HAP-1 (cell line): Measurements from ENCODE around the gene CPLX3.

Experiments
- DNase-seq, 2 experiments: peaks; one replicate each; pipeline ENCODE4 v3.0.0-alpha.2; 2016 to 2020; ENCODE audit warnings: low spot score in 2 of 2
- H3K27me3 ChIP-seq: fragments of 250-450 bp; sonication (Bioruptor Pico); 2 replicates; pipeline ENCODE4 v1.5.1; 2020; ENCODE audit warnings: low read depth, mild to moderate bottlenecking, moderate library complexity
- H3K36me3 ChIP-seq: fragments of 250-450 bp; sonication (Bioruptor Pico); replicated peaks from 2 replicates; pipeline ENCODE4 v1.5.1; 2020; ENCODE audit warnings: mild to moderate bottlenecking
- H3K4me1 ChIP-seq: fragments of 250-450 bp; sonication (Bioruptor Pico); 2 replicates; pipeline ENCODE4 v1.5.1; 2020; ENCODE audit warnings: mild to moderate bottlenecking
- H3K4me3 ChIP-seq: fragments of 250-450 bp; sonication (Bioruptor Pico); 2 replicates; pipeline ENCODE4 v1.5.1; 2020; ENCODE audit warnings: mild to moderate bottlenecking, moderate library complexity
- H3K9me3 ChIP-seq: fragments of 250-450 bp; sonication (Bioruptor Pico); 2 replicates; pipeline ENCODE4 v1.5.1; 2020; ENCODE audit warnings: mild to moderate bottlenecking, moderate library complexity
- in situ Hi-C: fragments of 300-500 bp; cut with MboI; formaldehyde crosslinking; loops from 3 replicates; pipeline ENCODE4 v1.14.3; 2020; ENCODE audit warnings: low sequenced_read_pairs, inconsistent platforms, mixed read lengths

CPLX3 gene

GRCh38 chr15:74832826-74833225, 6.4 kb downstream of the CPLX3 start:
- Histone ChIP-seq H3K36me3 (peaks cover 7% of the 10 kb centered on the region), H3K4me3 (no peak overlapping the region), H3K27me3 (peaks cover 24% of the 10 kb centered on the region), H3K9me3 (no peaks in the 10 kb centered on the region), H3K4me1 (no peaks in the 10 kb centered on the region)
- in situ Hi-C loops, result no loop called here
- no peak for DNase-seq

GRCh38 chr15:74833376-74834107, 7.1 kb downstream of the CPLX3 start:
- no peak for DNase-seq
- in situ Hi-C loops, result no loop called here
- peaks cover 17% of the 10 kb centered on the region for H3K27me3 ChIP-seq
- H3K4me1 ChIP-seq, result no peaks in the 10 kb centered on the region
- H3K9me3 ChIP-seq, result no peaks in the 10 kb centered on the region
- no peak overlapping the region for H3K4me3 ChIP-seq
- peaks cover 10% of the 10 kb centered on the region for H3K36me3 ChIP-seq

- H3K4me1 ChIP-seq, result no peaks in the 10 kb centered on the region
- DNase-seq, result peak; percentile 87 to 95
- peaks cover 3% of the 10 kb centered on the region; the same call in 1 of the 2 replicates for H3K27me3 ChIP-seq
- no peak overlapping the region for H3K4me3 ChIP-seq
- H3K36me3 ChIP-seq, result peaks cover 28% of the 10 kb centered on the region
- in situ Hi-C loops, result no loop called here
- no peaks in the 10 kb centered on the region for H3K9me3 ChIP-seq
These were observed 8.9 kb downstream of the CPLX3 start for GRCh38 chr15:74835312-74835823.

GRCh38 chr15:74836846-74837245, 10.4 kb downstream of the CPLX3 start:
- no peaks in the 10 kb centered on the region for H3K9me3 ChIP-seq
- H3K4me1 ChIP-seq, result peaks cover 2% of the 10 kb centered on the region
- in situ Hi-C loops, result no loop called here
- H3K4me3 ChIP-seq, result no peak overlapping the region
- no peak for DNase-seq
- H3K36me3 ChIP-seq, result peaks cover 37% of the 10 kb centered on the region
- no peaks in the 10 kb centered on the region for H3K27me3 ChIP-seq

GRCh38 chr15:74837482-74838136, 11.2 kb downstream of the CPLX3 start:
- no peak for DNase-seq
- no peaks in the 10 kb centered on the region for H3K27me3 ChIP-seq
- H3K4me3 ChIP-seq, result no peak overlapping the region
- H3K36me3 ChIP-seq, result peaks cover 37% of the 10 kb centered on the region
- H3K4me1 ChIP-seq, result peaks cover 6% of the 10 kb centered on the region
- no peaks in the 10 kb centered on the region for H3K9me3 ChIP-seq
- in situ Hi-C loops, result no loop called here

GRCh38 chr15:74838137-74838516, 11.7 kb downstream of the CPLX3 start:
- peaks cover 37% of the 10 kb centered on the region for H3K36me3 ChIP-seq
- DNase-seq, result no peak
- in situ Hi-C loops, result no loop called here

GRCh38 chr15:74838746-74839525, 12.5 kb downstream of the CPLX3 start:
- Histone ChIP-seq H3K4me3 (no peak overlapping the region), H3K27me3 (no peaks in the 10 kb centered on the region), H3K36me3 (peaks cover 43% of the 10 kb centered on the region), H3K9me3 (no peaks in the 10 kb centered on the region), H3K4me1 (peaks cover 14% of the 10 kb centered on the region)
- no peak for DNase-seq
- in situ Hi-C loops, result no loop called here

More at GRCh38 chr15:74838137-74838516, 11.7 kb downstream of the CPLX3 start:
- H3K9me3 ChIP-seq, result no peaks in the 10 kb centered on the region
- H3K27me3 ChIP-seq, result no peaks in the 10 kb centered on the region
- H3K4me1 ChIP-seq, result peaks cover 6% of the 10 kb centered on the region
- no peak overlapping the region for H3K4me3 ChIP-seq

- Histone ChIP-seq H3K4me3 (no peak overlapping the region), H3K27me3 (no peaks in the 10 kb centered on the region), H3K36me3 (peaks cover 52% of the 10 kb centered on the region), H3K9me3 (no peaks in the 10 kb centered on the region), H3K4me1 (peaks cover 17% of the 10 kb centered on the region)
- DNase-seq, result no peak
- in situ Hi-C loops, result no loop called here
These were observed 13.3 kb downstream of the CPLX3 start for GRCh38 chr15:74839526-74840395.

- in situ Hi-C loops, result no loop called here
- Histone ChIP-seq H3K4me3 (no peak overlapping the region), H3K9me3 (no peaks in the 10 kb centered on the region), H3K27me3 (no peaks in the 10 kb centered on the region), H3K4me1 (peaks cover 17% of the 10 kb centered on the region), H3K36me3 (peaks cover 56% of the 10 kb centered on the region)
- DNase-seq, result no peak
These were observed 14.7 kb downstream of the CPLX3 start for GRCh38 chr15:74840851-74841775.

GRCh38 chr15:74841891-74842373, 15.5 kb downstream of the CPLX3 start:
- no peaks in the 10 kb centered on the region for H3K9me3 ChIP-seq
- H3K36me3 ChIP-seq, result peaks cover 61% of the 10 kb centered on the region
- peak overlapping the region; percentile 89 for H3K4me3 ChIP-seq
- in situ Hi-C loops, result no loop called here
- H3K27me3 ChIP-seq, result no peaks in the 10 kb centered on the region
- DNase-seq, result peak in 1 of 2 experiments; percentile 42
- H3K4me1 ChIP-seq, result peaks cover 17% of the 10 kb centered on the region

- in situ Hi-C loops, result no loop called here
- Histone ChIP-seq H3K36me3 (peaks cover 68% of the 10 kb centered on the region), H3K4me3 (peak within 1 kb of the TSS; percentile 89), H3K4me1 (peaks cover 17% of the 10 kb centered on the region), H3K27me3 (no peaks in the 10 kb centered on the region), H3K9me3 (no peaks in the 10 kb centered on the region)
- DNase-seq, result peak; percentile 96 to 98
These were observed 16.4 kb downstream of the CPLX3 start, which contains the start of gene ULK3 for GRCh38 chr15:74842581-74843444. Gene ULK3, minus strand, starts transcription at chr15:74843156. Its CDS starts 51 bp downstream, at chr15:74843105.
